PC-3 (cell line): Measurements from ENCODE around the gene KIF7. TPM values are rescaled to one million over a fixed set of nuclear protein-coding genes. Genes with fewer than 3 reads are reported as not detected.

Experiments used
- ATAC-seq: fragments of 200-7000 bp; cut with Tn5 transposase; 2 replicates; pipeline ENCODE4 v1.9.1; 2020; ENCODE audit warnings: mild to moderate bottlenecking, moderate library complexity
- BruUV-seq: library from RNA; stranded (reverse); fragments of 400-500 nt; replicated peaks from 2 replicates; lab custom pipeline; 2021; lab: Mats Ljungman, UMichigan
- CTCF ChIA-PET: fragments of 300-600 bp; sonication (Branson Sonifier 250); formaldehyde crosslinking; loops from one replicate; lab custom pipeline; 2022; ENCODE audit warnings: antibody characterized with exemption; lab: Charles Lee
- POLR2A ChIA-PET: fragments of 300-600 bp; sonication (Branson Sonifier 250); formaldehyde crosslinking; loops from one replicate; lab custom pipeline; 2022; ENCODE audit warnings: antibody characterized with exemption; ENCODE audit not compliant: unreplicated experiment; lab: Charles Lee
- DNase-seq: peaks from one replicate; pipeline ENCODE4 v3.0.0-alpha.2; 2015
- H2AFZ ChIP-seq: fragments of 300-600 bp; sonication (generic); 2 replicates; pipeline ENCODE4 v1.6.0; 2016; ENCODE audit warnings: antibody characterized with exemption, low read length
- H3F3A ChIP-seq: fragments of 300-600 bp; sonication (generic); one replicate; pipeline ENCODE4 v1.6.0; 2017; ENCODE audit warnings: antibody characterized with exemption, low read length, control low read depth, mild to moderate bottlenecking; ENCODE audit not compliant: unreplicated experiment
- H3K27ac ChIP-seq: fragments of 300-600 bp; sonication (generic); 2 replicates; pipeline ENCODE4 v1.5.1; 2016; ENCODE audit warnings: mild to moderate bottlenecking, low read length
- H3K27me3 ChIP-seq: fragments of 300-600 bp; sonication (generic); 2 replicates; pipeline ENCODE4 v1.6.1; 2016; ENCODE audit warnings: low read length, mixed read lengths
- H3K36me3 ChIP-seq: fragments of 300-600 bp; sonication (generic); 2 replicates; pipeline ENCODE4 v1.6.1; 2016; ENCODE audit warnings: low read depth, mixed run types, low read length, mixed read lengths
- H3K4me1 ChIP-seq: fragments of 300-600 bp; sonication (generic); 2 replicates; pipeline ENCODE4 v1.5.1; 2016; ENCODE audit warnings: low read length; ENCODE audit not compliant: insufficient read depth
- H3K4me2 ChIP-seq: fragments of 300-600 bp; sonication (generic); 2 replicates; pipeline ENCODE4 v1.6.0; 2016; ENCODE audit warnings: low read length
- H3K4me3 ChIP-seq: fragments of 300-600 bp; sonication (generic); 2 replicates; pipeline ENCODE4 v1.5.1; 2016; ENCODE audit warnings: mild to moderate bottlenecking, low read length, mixed read lengths
- H3K79me2 ChIP-seq: fragments of 300-600 bp; sonication (generic); 2 replicates; pipeline ENCODE4 v1.6.1; 2017; ENCODE audit warnings: low read length, mixed read lengths
- H3K9ac ChIP-seq: fragments of 300-600 bp; sonication (generic); 2 replicates; pipeline ENCODE4 v1.6.0; 2016; ENCODE audit warnings: mild to moderate bottlenecking, low read length
- H3K9me2 ChIP-seq: fragments of 300-600 bp; sonication (generic); replicated peaks from 2 replicates; pipeline ENCODE4 v1.6.1; 2016; ENCODE audit warnings: mixed run types, low read length, mixed read lengths
- H3K9me3 ChIP-seq: fragments of 300-600 bp; sonication (generic); 2 replicates; pipeline ENCODE4 v1.6.1; 2016; ENCODE audit warnings: low read length, mixed read lengths
- H4K20me1 ChIP-seq: fragments of 300-600 bp; sonication (generic); 2 replicates; pipeline ENCODE4 v1.6.1; 2016; ENCODE audit warnings: low read length, mixed read lengths
- CTCF ChIP-seq: fragments of 300-600 bp; sonication (generic); conservative IDR thresholded peaks from 2 replicates; pipeline ENCODE4 v1.5.1; 2017; ENCODE audit warnings: antibody characterized with exemption, low read depth, mild to moderate bottlenecking, low read length
- EZH2 ChIP-seq: fragments of 300-600 bp; sonication (generic); IDR thresholded peaks from one replicate; pipeline ENCODE4 v1.6.1; 2017; ENCODE audit warnings: antibody characterized with exemption, mild to moderate bottlenecking, low read length; ENCODE audit not compliant: unreplicated experiment
- EZH2phosphoT487 ChIP-seq: fragments of 300-600 bp; sonication (generic); IDR thresholded peaks from 2 replicates; pipeline ENCODE4 v1.6.1; 2018; ENCODE audit warnings: mild to moderate bottlenecking, antibody characterized with exemption, low read length, borderline replicate concordance
- intact Hi-C: fragments of 100-400 bp; cut with micrococcal nuclease; formaldehyde crosslinking; loops from 2 replicates; pipeline ENCODE4 v1.9.0; 2023
- total RNA-seq: library from RNA; depleted of rRNA; stranded (reverse); fragments of >200 nt; gene quantifications from 2 replicates; pipeline ENCODE4 v1.2.3, GENCODE V29; 2014

Gene KIF7
- total RNA-seq, 1 experiment from 2014 or later = 18.8 TPM

DNA sequence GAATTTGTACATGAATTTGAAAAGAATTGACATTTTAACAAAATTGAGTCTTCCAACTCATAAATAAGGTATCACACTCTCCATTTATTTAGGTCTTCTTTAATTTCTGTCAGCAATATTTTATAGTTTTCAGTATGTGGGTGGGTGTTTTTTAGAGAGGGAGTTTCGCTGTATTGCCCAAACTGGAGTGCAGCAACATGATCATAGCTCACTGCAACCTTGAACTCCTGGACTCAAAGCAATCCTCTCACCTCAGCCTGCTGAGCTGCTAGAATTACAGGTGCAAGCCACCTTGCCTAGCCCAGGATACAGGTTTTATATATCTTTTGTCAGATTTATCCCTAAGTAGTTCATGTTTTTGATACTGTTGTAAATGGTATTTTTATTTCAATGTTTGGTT is 39.9 kb upstream of the KIF7 start:
- H3K4me3 ChIP-seq = no peak overlapping the region
- H3K4me1 ChIP-seq = no peaks in the 10 kb centered on the region

GRCh38 chr15:89693696-89694095 is 38.4 kb upstream of the KIF7 start:
- Histone ChIP-seq H3K4me3 (no peak overlapping the region), H3F3A (no peaks in the 10 kb centered on the region), H3K36me3 (no peaks in the 10 kb centered on the region), H3K4me1 (peaks cover 9% of the 10 kb centered on the region), H3K9ac (no peak overlapping the region), H2AFZ (no peak overlapping the region), H3K79me2 (peaks cover 17% of the 10 kb centered on the region), H3K9me3 (no peaks in the 10 kb centered on the region), H3K27ac (no peak overlapping the region), H3K9me2 (no peaks in the 10 kb centered on the region), H3K4me2 (no peak overlapping the region), H3K27me3 (no peaks in the 10 kb centered on the region), H4K20me1 (no peaks in the 10 kb centered on the region)
- TF ChIP-seq EZH2phosphoT487 (no peak), CTCF (no peak), EZH2 (no peak)
- ATAC-seq (no peak), DNase-seq (peak; percentile 23)
- intact Hi-C loops = no loop called here
- POLR2A ChIA-PET = no interaction called here
- CTCF ChIA-PET = no interaction called here
- BruUV-seq = no TSS peak

More for the DNA sequence above, 39.9 kb upstream of the KIF7 start:
- H3K9ac ChIP-seq = no peak overlapping the region
- ATAC-seq (no peak), DNase-seq (no peak)
- no peak overlapping the region for H2AFZ ChIP-seq
- no peaks in the 10 kb centered on the region for H4K20me1 ChIP-seq
- BruUV-seq = no TSS peak
- H3F3A ChIP-seq = no peaks in the 10 kb centered on the region
- no peak overlapping the region for H3K27ac ChIP-seq
- intact Hi-C loops = no loop called here
- H3K36me3 ChIP-seq = no peaks in the 10 kb centered on the region
- no peaks in the 10 kb centered on the region for H3K9me3 ChIP-seq
- CTCF ChIA-PET = no interaction called here
- no peak for TF ChIP-seq EZH2phosphoT487
- no peak for TF ChIP-seq CTCF
- TF ChIP-seq EZH2 = no peak
- H3K9me2 ChIP-seq = no peaks in the 10 kb centered on the region
- H3K79me2 ChIP-seq = peaks cover 3% of the 10 kb centered on the region
- no peak overlapping the region for H3K4me2 ChIP-seq
- H3K27me3 ChIP-seq = no peaks in the 10 kb centered on the region
- POLR2A ChIA-PET = no interaction called here

GRCh38 chr15:89693091-89693490 is 37.8 kb upstream of the KIF7 start:
- DNase-seq (no peak), ATAC-seq (no peak)
- Histone ChIP-seq H3K9me3 (no peaks in the 10 kb centered on the region), H3K4me3 (no peak overlapping the region), H3K4me2 (no peak overlapping the region), H3K27ac (no peak overlapping the region), H3K4me1 (peaks cover 9% of the 10 kb centered on the region), H3K79me2 (peaks cover 17% of the 10 kb centered on the region), H3K9ac (no peak overlapping the region), H4K20me1 (no peaks in the 10 kb centered on the region), H3K27me3 (no peaks in the 10 kb centered on the region), H3K36me3 (no peaks in the 10 kb centered on the region), H3K9me2 (no peaks in the 10 kb centered on the region), H2AFZ (no peak overlapping the region), H3F3A (no peaks in the 10 kb centered on the region)
- BruUV-seq = no TSS peak
- CTCF ChIA-PET = no interaction called here
- TF ChIP-seq CTCF = no peak
- no peak for TF ChIP-seq EZH2phosphoT487
- TF ChIP-seq EZH2 = no peak
- intact Hi-C loops = no loop called here
- POLR2A ChIA-PET = interaction anchor here (0.6 kb wide), 1 partner anchor 30 kb away, joined by 8 read pairs; no protein-coding TSS in a partner anchor
